ENCODE measurements around the gene POMT1. TPM values are rescaled to one million over a fixed set of nuclear protein-coding genes. Genes with fewer than 3 reads are reported as not detected.

POMT1 gene
- total and polyA plus RNA-seq, 2 of the 8 experiments (the other 6 are each of a cell fraction or from before 2014, with no cell fraction given) = 22.3 to 33.2 TPM

- H2AFZ ChIP-seq (ENCODE audit: low read length) = no peak overlapping the region
- TF ChIP-seq CHD2 (IDR thresholded peaks at IDR 0.05; ENCODE audit: low read length) (no peak), HDAC2 (IDR thresholded peaks at IDR 0.05; ENCODE audit: borderline replicate concordance in 1 of 2, low read depth in 2 of 2, low read length in 2 of 2) (no peak)
- H3K4me3 ChIP-seq (ENCODE audit: extremely low read depth in 1 of 4, insufficient read depth in 2 of 4, low read depth in 3 of 4, low read length in 4 of 4) = no peak overlapping the region
- no peak overlapping the region for H3K18ac ChIP-seq (ENCODE audit: extremely low read depth, low read length)
- H3K79me2 ChIP-seq (ENCODE audit: control insufficient read depth in 1 of 2, insufficient read depth in 2 of 2, low read length in 2 of 2) = peaks cover 0 to 6% of the 10 kb centered on the region in 2 experiments; a peak in 1 of 4 replicates
- CTCF ChIA-PET (ENCODE audit: partially characterized antibody) = interaction anchor here (0.8 to 1.4 kb wide), 3 partner anchors 193 to 215 kb away, joined by 3 to 4 read pairs (median 3); no protein-coding TSS in a partner anchor
- no peak overlapping the region for H4K91ac ChIP-seq (replicated peaks; ENCODE audit: insufficient read length, low read length)
- H3K4ac ChIP-seq (replicated peaks; ENCODE audit: insufficient read length, low read depth, low read length) = no peak overlapping the region
- peaks cover 14 to 47% (median 36%) of the 10 kb centered on the region in 4 experiments; a peak in 7 of 8 replicates for H3K36me3 ChIP-seq (ENCODE audit: control insufficient read depth in 2 of 4, insufficient read depth in 4 of 4, low read length in 3 of 4)
- 0 out of 2 replicates have a peak, but pooled peaks cover 4% of the 10 kb centered on the region for H3K79me1 ChIP-seq (ENCODE audit: low read depth, low read length)
- H3K27me3 ChIP-seq (replicated peaks in 1 of 4; ENCODE audit: control insufficient read depth in 3 of 4, extremely low read depth in 1 of 4, insufficient read depth in 3 of 4, low read length in 3 of 4) = no peaks in the 10 kb centered on the region
- no peaks in the 10 kb centered on the region for H3K9me3 ChIP-seq (ENCODE audit: insufficient read depth in 2 of 2, low read depth in 1 of 2, low read length in 1 of 2)
- H3K9ac ChIP-seq (replicated peaks in 1 of 4; ENCODE audit: extremely low read depth in 1 of 4, low read depth in 3 of 4, low read length in 3 of 4) = no peak overlapping the region
- H2BK20ac ChIP-seq (ENCODE audit: low read length) = no peak overlapping the region
- no peak overlapping the region for H2AK5ac ChIP-seq (ENCODE audit: low read depth, low read length)
- peaks cover 5% of the 10 kb centered on the region; the same call in 1 of the 2 replicates for H3K23me2 ChIP-seq (ENCODE audit: low read depth, low read length)
- peaks cover 3 to 6% of the 10 kb centered on the region in 2 experiments for H4K20me1 ChIP-seq (replicated peaks in 1 of 2; ENCODE audit: control insufficient read depth in 1 of 2, insufficient read depth in 2 of 2, low read length in 2 of 2)
- POLR2A ChIA-PET (ENCODE audit: partially characterized antibody) = interaction anchor here (0.6 to 5.0 kb wide), 4 partner anchors 10 to 203 kb away, joined by 3 to 22 read pairs (median 8); no protein-coding TSS in a partner anchor
- FAIRE-seq = no peak
- no peak overlapping the region for H2BK15ac ChIP-seq (ENCODE audit: low read length)
- no peak overlapping the region for H2BK5ac ChIP-seq (ENCODE audit: low read depth, low read length)
- no peak overlapping the region for H3K14ac ChIP-seq (ENCODE audit: insufficient read length)
- H3K23ac ChIP-seq (ENCODE audit: insufficient read length) = no peak overlapping the region
- no peak overlapping the region for H2BK12ac ChIP-seq (ENCODE audit: low read depth, low read length)
- no peak overlapping the region for H3K56ac ChIP-seq (replicated peaks; ENCODE audit: insufficient read length, low read depth, low read length)
- no peak overlapping the region for H2BK120ac ChIP-seq (replicated peaks; ENCODE audit: low read depth, low read length)
- WGBS, 2 experiments (ENCODE audit: extremely low coverage in 1 of 2, insufficient coverage in 1 of 2, insufficient read length in 1 of 2, insufficient replicate concordance in 2 of 2, low coverage in 1 of 2, low lambda C conversion rate in 2 of 2, missing lambda C conversion rate in 1 of 2) = 93% methylated on average over 7 of the region's 7 CpGs; no CpG with 5 or more reads in 1 of the 2 experiments
- no peak overlapping the region for H3K4me2 ChIP-seq (ENCODE audit: insufficient read depth in 1 of 2, low read depth in 2 of 2, low read length in 2 of 2)
- no peak for DNase-seq (ENCODE audit: low read depth in 1 of 2, low spot score in 2 of 2)
- H3K4me1 ChIP-seq (replicated peaks in 1 of 4; ENCODE audit: control insufficient read depth in 3 of 4, insufficient read depth in 4 of 4, low read length in 3 of 4) = peaks cover 0 to 8% (median 4%) of the 10 kb centered on the region in 4 experiments; a peak in 6 of 7 replicates
- H4K8ac ChIP-seq (ENCODE audit: extremely low read depth, insufficient read depth, low read length) = no peak overlapping the region
- no peak overlapping the region for H4K5ac ChIP-seq (ENCODE audit: insufficient read length, low read depth, low read length)
- H3K27ac ChIP-seq (ENCODE audit: low read depth, low read length) = no peak overlapping the region
Observed at GRCh38 chr9:131528186-131528585, 25.5 kb downstream of the POMT1 start.
